HG03558 (cell line): ENCODE data around the gene NPTXR.
"Not testable (repeated sequence)": the region's sequence is repeated elsewhere in the genome, so short reads cannot be mapped to it uniquely, and the experiment has no call there.

ENCODE experiments used
- ATAC-seq: cut with Tn5 transposase; IDR thresholded peaks from one replicate; pipeline ENCODE4 v1.9.1; 2021; ENCODE audit warnings: moderate number of reproducible peaks; ENCODE audit not compliant: unreplicated experiment; ENCODE audit errors: extremely low read depth

Gene NPTXR

DNA sequence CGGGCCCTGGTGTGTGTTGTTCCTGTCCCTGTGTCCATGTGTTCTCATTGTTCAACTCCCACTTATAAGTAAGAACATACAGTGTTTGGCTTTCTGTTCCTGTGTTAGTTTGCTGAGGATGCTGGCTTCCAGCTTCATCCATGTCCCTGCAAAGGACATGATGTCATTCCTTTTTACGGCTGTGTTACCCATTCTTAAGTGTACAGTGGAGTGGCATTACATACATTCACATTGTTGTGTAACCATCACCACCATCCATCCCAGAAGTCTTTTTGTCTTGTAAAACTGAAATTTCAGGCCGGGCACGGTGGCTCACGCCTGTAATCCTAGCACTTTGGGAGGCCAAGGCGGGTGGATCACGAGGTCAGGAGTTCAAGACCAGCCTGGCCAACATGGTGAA, 10.6 kb upstream of the NPTXR start:
- ATAC-seq, result not testable (repeated sequence)

DNA sequence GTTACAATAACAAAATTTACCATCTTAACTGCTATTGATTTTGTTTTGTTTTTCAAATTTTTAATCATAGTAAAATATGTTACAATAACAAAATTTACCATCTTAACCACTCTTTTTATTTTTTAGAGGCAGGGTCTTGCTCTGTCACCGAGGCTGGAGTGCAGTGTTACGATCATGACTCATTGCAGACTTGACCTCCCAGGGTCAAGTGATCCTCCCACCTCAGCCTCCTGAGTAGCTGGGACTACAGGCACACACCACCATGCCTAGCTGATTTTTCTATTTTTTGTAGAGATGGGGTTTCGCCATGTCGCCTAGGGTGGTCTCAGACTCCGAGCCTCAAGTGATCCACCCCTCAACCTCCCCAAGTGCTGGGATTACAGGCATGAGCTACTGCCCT, 10.1 kb upstream of the NPTXR start:
- ATAC-seq, result not testable (repeated sequence)

DNA sequence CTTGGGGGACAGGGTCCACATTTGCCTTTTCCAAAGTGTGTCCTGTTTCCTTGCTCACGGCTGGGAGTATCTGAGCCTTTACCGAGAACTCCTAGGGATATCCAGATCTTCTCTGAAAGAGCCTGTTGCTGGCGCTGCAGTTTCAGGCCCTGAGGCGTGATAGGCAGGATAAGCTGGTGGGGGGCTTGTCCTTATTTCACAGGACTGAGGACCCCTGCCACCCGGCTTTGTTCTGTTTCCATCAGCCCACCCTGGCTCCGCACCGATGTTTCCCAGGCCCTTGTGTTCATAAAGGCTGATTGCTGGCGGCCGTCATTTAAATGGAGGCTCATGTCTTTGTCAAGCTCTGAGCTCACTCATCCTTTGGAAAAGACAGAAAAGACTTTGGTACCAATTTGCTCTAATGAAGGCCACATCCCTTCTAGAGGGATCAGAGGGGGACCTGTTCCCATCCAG, 9.4 kb upstream of the NPTXR start:
- no peak for ATAC-seq

DNA sequence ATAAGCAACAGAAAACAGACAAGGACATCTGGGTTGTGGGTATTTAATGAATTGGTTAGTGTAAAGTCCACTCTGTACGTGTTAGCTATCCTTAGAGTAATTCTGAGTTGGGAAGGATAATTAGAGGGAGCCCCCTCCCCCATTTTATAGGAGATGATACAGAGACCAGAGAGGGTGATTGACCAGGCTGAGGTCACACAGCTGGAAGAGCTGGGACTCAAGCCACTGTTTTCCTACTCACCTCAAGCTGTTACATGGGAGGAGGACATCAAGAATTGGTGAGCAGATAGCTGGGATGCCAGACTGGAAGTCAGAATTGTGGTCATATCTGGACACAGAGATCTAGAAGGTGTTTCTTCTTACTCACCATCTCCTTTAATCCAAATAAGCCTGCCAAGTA, 8.7 kb upstream of the NPTXR start:
- no peak for ATAC-seq

DNA sequence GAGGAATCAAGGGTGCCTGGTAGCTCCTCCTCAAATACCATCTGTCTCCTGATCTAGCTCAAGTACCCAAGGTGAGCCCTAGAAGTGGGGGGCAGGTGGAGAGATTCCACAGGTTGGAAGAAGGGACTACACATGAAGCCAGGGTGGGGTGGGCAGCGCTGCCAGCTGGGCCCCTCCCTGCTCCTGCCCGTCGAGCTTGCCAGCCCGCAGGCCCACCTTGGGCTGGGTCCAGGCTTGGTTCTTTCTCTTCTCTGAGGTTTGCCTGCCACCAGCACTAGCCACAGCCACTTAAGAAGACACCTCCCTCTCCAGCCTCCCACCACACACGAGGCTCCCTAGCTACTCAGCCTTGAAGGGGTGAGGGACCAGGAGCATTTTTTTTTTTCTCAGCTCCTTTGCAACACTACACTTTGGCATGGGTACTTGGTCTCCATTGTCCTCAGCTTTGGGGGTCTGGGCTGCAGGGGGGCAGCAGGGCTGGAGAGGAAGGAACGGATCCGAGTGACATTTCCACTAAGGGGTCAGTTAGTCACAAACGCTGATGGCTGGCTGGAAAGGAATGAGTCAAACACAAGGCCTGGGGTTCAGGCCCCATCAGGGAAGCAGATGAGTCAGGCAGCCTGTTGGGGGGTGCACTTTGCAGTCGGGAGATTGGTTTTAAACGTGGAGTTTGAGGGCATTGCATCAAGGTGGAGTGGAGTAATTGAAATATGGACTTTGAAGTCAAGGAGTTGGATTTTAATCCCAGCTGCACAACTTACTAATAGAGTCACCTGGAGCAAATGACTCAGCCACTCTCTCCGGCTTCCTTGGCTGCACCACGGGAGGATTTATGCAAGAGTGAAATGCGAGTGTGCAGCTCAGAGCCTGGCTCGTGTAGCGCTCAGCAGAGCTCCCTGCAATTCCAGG, 7.4 kb upstream of the NPTXR start:
- no peak for ATAC-seq

DNA sequence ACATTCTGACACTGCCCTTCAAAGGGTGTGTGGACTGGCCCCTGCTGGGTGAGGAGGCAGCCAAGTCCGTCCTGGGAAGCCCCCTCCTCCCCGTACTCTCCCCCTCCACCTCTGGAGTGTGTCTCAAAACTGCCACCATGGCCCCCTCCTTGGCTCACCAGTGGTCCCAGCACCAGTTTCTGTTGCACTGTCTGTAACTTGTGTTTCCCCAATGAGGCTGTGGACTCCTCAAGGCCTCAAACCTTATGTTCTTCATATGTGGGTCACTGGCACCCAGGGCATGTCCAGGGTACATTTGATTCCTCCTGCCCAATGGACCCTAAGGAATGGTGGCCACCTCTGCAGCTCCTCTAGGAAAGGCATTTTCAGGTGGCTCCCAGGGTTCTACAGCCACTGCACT, 6.6 kb upstream of the NPTXR start:
- ATAC-seq, result no peak

DNA sequence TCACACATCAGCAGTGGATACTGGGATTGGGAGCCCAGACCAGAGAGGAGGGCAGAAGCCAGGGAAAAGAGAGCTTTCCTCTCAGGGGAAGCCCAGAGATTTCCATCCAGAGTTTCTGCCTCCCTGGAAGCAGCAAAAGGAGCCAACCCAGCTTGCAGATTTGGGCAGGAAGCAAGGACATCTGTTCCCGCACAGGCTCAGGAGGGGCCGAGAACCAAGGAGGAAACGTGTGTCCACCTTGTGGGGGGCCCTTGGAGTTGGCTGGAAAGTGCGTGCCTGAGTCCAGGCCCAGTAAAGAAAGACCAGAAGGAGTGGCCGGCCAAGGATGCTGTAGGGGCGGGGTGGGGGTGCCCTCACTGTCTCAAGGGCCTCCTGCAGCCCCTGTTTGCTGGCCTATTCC, 6.0 kb upstream of the NPTXR start:
- ATAC-seq, result no peak

DNA sequence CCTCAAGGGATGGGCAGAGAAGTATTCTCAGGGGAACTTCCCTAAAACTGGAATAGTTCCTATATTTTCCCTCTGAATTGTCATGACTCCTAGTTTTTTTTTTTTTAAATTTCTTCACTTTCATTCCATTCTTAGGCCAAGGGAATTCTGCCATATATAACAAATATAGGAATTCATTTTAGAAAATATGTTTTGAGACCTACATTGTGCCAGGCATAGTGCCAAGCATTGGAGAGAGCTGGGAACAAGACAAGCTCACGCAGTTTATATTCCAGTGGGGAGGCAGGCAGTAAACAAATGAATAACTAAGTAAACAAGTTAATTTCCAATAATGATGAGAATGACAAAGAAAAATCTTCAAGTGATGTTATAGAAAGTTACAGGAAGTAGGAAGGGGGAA, 2.6 kb upstream of the NPTXR start:
- no peak for ATAC-seq

DNA sequence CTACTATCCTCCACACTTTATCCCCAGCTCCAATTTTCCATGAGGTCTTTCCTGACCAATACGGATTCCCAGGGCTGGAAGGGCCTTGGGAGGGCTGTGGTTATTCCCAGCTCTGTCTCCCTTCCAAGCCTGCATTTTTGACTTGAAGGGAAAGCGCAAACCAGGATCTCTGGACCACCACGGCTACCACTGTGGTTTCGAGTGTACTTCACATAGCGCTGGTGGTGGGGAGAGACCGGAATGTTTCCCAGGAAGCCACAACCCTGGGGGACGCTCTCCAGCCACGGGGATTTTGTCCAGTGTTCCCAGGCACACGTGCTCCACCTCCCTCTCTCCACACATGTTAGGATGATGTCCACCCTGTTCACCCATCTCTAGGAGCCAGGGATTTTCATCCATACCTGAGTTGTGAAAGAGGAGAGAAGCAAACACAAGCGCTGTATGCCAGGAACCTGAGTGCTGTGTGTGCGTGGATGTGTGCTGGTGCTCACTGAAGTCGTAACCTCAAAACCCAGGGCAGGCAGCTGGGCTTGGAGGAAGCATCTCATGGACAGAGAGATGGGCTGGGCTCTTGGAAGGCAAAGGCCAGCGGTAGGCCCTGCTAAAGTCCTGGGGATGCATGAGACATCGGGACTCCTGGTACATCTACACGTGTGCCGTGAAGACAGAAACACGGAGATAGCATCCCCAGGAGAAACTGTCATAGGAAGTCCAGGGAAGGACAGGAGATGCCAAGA, 1.3 kb upstream of the NPTXR start:
- no peak for ATAC-seq

DNA sequence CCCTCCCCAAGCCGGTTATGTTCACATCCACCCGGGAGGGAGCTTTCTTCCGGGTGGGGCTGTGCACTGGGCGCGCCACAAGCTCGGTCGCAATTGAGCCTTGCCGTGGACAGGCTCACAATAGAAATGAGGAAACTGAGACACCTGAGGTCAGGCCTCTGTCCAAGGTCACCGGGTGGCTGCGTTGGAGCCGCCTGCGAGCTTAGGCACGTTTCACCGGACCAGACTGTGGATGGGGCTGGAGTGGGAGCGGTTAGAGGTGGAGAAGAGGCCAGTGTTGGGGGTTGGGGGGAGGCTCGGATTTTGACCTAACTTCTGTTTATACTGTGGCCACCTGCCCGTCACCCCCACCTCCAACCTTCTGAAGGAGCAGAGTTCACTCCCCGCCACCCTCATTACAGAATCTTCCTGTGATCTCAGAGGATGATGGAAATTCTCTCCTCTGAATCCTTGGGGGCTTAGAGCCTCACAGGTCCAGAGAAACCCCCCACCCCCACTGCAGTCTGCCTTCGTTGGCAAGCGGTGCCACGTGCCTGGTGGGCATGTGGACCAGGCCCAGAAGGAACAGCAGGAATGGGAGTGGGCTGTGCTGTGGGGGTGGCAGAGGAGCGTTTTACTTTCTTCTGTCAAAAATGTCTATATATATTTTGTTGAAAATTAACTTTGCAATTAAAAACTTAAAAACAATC, 631 bp upstream of the NPTXR start:
- ATAC-seq, result no peak

DNA sequence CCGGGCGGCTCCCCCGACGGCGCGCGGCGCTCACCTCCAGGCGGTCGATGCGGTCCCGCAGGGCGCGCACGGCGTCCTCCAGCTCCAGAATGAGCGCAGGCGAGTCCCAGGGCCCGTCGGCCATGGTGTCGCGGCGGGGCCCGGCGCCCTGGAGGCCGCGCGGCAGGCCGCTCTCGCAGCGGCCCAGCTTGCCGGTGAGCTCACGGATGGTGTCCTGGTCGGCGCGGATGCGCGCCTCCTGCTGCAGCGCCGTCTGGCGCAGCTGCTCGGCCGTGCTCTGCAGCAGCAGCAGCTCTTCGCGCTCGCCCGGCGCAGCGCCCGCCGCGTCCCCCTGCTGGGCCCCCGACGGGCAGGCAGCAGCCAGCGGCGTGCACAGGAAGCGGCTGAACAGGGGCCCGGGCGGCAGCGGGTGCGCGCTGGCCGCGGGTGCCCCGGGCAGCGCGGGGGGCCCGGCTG, 599 bp downstream of the NPTXR start:
- no peak for ATAC-seq

DNA sequence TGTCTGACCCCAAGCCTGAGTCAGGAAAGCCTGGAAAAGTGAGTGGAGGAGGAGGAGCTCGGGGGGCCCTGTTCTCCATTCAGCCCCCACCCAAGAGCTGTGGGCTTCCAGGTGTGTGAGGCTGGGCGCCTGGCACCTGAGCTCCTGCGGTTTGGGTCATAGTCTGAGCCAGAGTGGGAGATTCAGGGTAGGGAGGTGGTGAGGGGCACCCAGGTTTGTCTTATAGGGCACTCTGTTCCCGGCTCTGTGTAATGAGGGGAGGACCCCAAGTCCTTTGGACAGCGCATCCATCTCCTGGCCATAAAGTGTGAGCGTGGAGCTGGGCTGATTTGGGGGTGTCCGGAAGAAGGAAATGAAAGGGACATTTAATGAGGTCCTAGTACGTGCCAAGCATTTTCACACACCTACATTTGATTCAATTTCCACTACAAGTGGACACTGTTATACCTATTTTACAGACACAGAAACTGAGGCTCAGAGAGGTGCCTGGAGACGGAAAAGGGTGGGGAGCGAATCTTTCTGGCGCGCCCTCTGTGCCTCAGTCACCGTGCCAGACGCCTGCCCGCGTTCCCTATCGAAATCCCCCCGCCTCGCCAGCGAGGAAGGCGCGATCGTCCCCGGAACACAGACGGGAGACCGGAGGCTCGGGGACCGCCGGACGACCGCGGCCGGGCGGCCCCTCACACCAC, 1.2 kb downstream of the NPTXR start:
- no peak for ATAC-seq

DNA sequence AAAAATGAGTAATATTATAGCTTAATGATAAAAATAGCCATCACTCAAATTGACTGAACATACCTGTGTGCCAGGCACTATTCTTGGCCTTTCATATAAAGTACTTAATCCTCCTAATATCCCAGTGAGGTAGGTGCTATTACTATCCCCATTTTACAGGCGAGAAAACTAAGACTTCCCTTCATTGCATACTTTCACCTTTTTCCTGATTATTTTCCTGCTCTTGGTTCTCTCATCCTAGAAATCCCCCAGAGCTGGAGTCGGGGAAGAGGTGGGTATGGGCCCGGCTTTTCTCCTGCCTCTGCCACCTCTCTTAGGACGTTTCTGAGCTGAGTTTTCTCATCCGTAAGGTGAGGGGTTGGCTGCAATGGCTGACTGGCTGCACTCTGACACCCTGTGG, 2.2 kb downstream of the NPTXR start:
- ATAC-seq, result no peak

DNA sequence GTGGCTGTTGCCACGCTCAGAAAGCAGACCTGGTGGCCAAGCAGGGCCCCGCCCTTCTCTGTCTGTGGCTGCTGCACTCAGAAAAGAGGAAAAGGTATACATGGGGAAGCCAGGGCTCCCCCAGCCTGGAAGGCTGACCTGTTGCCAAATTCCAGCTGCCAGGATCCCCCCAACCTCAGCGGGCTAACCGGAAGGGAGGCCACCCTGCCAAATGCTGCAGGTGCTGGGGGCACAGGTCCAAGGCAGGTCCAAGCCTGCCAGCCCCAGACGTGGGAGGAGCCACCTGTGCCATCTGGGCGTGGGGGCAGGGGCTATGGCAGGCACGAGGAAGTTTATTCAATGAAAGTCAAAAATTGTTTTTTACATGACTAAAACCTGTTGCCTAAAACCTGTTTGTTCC, 2.6 kb downstream of the NPTXR start:
- ATAC-seq, result no peak

DNA sequence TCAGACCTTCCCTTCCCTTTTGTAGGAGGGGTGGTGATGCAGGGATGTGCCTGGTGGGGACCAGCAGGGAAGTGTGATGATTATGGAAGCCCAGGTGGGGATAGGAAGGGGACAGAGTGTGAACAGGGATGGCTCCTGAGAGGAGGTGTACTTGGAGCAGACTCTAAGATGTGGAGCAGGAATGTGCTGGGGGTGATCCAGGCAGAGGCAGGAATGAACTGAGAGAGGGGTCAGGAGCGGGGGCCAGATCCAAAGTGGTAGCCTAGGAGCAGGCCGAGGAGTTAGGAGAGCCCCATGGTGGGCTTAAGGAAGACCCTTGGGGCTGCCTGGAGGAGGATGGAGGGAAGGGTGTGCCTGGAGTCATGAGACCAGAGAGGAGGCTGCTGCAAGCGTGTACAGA, 3.7 kb downstream of the NPTXR start:
- no peak for ATAC-seq

DNA sequence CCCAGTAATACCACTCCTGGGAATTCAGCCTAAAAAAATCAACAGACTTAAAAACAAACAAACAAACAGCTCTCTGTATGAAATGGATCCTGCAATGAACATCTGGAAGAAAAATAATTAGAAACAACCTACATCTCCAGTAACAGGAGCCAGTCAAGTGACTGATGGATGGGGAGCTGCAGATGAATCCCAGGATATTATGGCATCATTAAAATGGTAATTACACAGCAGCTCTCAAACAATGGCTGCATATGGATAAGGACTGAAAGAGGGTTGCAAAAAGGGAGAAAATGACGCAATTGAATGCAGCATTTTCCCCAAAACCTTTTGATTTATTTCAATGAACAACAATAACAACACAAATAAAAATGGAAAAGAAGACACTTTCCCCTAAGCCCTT, 4.1 kb downstream of the NPTXR start:
- ATAC-seq, result no peak

DNA sequence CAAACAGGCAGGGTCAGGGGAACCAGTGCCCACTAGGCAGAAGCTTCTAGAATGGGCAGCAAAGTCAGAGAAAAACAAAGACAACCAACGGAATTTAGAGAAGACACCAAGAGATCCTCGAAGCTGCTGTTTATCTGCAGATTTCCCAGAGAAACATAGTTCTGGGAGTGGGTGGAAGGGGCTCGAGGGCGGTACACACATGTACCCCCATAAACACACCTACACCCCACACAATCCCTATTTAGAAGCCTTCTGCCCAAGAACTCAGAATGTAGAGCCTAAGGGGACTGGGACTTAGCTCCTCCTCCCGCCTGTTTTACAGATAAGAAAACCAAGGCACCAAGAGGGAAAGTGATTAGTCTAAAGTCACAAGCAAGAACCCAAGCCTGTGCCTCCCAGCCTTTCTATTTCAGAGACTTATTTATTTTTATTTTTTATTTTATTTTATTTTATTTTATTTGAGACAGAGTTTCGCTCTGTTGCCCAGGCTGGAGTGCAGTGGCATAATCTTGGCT, 6.4 kb downstream of the NPTXR start:
- ATAC-seq, result no peak

DNA sequence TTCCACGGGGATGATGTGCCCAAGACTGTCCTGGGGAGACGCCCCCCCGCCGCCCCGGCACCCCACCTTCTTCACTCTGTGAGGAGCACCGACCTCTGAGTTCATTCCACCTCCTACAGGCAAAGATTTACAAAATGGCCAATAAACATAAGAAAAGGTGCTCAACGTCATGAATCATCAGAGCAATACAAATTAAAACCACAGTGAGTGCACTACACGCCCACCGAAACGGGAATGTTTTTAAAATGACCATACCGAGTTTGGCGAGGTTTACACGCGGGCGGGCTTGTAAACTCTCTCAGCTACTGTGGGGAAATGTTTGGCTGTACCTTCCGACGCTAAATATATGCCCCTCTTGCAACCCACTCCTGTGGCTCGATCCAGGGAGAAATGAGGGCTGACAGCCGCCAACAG, 7.9 kb downstream of the NPTXR start:
- no peak for ATAC-seq

DNA sequence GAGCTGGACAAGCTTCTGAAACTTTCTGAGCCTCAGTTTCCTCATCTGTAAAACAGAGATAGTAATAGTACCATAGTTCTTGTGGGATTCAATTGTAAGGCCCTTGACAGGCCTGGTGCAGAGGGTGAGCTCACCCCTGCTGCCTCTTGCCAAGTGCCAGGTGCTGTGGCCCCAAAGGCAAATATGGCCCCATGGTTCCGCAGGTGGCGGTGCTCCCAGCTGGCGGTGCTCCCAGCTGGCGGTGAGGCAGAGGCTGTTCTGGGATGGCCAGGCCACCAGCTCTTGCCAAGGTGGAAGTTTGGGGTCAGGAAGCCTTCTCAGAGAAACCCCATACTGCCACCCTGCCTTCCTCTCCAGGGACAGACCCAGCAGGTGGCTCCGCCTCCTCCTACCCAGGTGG, 8.8 kb downstream of the NPTXR start:
- no peak for ATAC-seq
